H1 (cell line): ENCODE results near the gene SFTPB. TPM values are rescaled to one million over a fixed set of nuclear protein-coding genes. Genes with fewer than 3 reads are reported as not detected.

ENCODE experiments used
- CTCF ChIA-PET: fragments of 300-600 bp; sonication (Branson Sonifier 250); formaldehyde crosslinking; loops from one replicate; lab custom pipeline; 2021; ENCODE audit not compliant: partially characterized antibody; lab: Charles Lee
- POLR2A ChIA-PET: fragments of 300-600 bp; sonication (Branson Sonifier 250); formaldehyde crosslinking; loops from one replicate; lab custom pipeline; 2021; ENCODE audit warnings: inconsistent platforms; ENCODE audit not compliant: partially characterized antibody; lab: Charles Lee
- DNase-seq, 2 experiments: peaks; one replicate each; pipeline versions ENCODE4 v3.0.0 to v3.0.0-alpha.2; 2010 to 2022; ENCODE audit warnings: low spot score in 2 of 2, low read depth in 1 of 2, mixed read lengths in 1 of 2
- FAIRE-seq: peaks from 2 replicates; lab custom pipeline; 2011; peaks lifted over from hg19 to GRCh38; lab: Jason Lieb, UNC
- H2AFZ ChIP-seq: 2 replicates; pipeline ENCODE4 v1.8.1; 2012; ENCODE audit warnings: low read length, inconsistent platforms
- H2AK5ac ChIP-seq: 2 replicates; pipeline ENCODE4 v1.6.1; 2013; ENCODE audit warnings: low read depth, low read length
- H2BK120ac ChIP-seq: replicated peaks from 2 replicates; pipeline ENCODE3; 2013; ENCODE audit warnings: low read depth, low read length, inconsistent platforms
- H2BK12ac ChIP-seq: 2 replicates; pipeline ENCODE4 v1.6.1; 2013; ENCODE audit warnings: low read depth, low read length
- H2BK15ac ChIP-seq: 2 replicates; pipeline ENCODE4 v1.6.1; 2013; ENCODE audit warnings: low read length
- H2BK20ac ChIP-seq: 2 replicates; pipeline ENCODE4 v1.6.1; 2013; ENCODE audit warnings: low read length
- H2BK5ac ChIP-seq: 2 replicates; pipeline ENCODE4 v1.6.1; 2013; ENCODE audit warnings: low read depth, low read length
- H3K14ac ChIP-seq: 2 replicates; pipeline ENCODE4 v1.6.1; 2013; ENCODE audit warnings: inconsistent platforms; ENCODE audit not compliant: insufficient read length
- H3K18ac ChIP-seq: 2 replicates; pipeline ENCODE4 v1.6.1; 2013; ENCODE audit warnings: low read length; ENCODE audit errors: extremely low read depth
- H3K23ac ChIP-seq: 2 replicates; pipeline ENCODE4 v1.6.1; 2013; ENCODE audit warnings: inconsistent platforms; ENCODE audit not compliant: insufficient read length
- H3K23me2 ChIP-seq: 2 replicates; pipeline ENCODE4 v1.6.1; 2013; ENCODE audit warnings: low read depth, low read length
- H3K27ac ChIP-seq: 2 replicates; pipeline ENCODE4 v1.6.1; 2011; ENCODE audit warnings: low read depth, low read length, inconsistent platforms
- H3K27me3 ChIP-seq, 4 experiments: replicated peaks in 1 of 4; 1 replicate in 1 of 4; 2 replicates in 3 of 4; pipeline versions ENCODE4 v1.6.1 to v1.8.1; 2011 to 2013; ENCODE audit warnings: low read length in 3 of 4, mild to moderate bottlenecking in 3 of 4, inconsistent platforms in 2 of 4, mixed read lengths in 2 of 4, moderate library complexity in 1 of 4; ENCODE audit not compliant: control insufficient read depth in 3 of 4, insufficient read depth in 3 of 4; ENCODE audit errors: extremely low read depth in 1 of 4
- H3K36me3 ChIP-seq, 4 experiments: 2 replicates each; pipeline versions ENCODE4 v1.6.1 to v1.8.1; 2011 to 2013; ENCODE audit warnings: mild to moderate bottlenecking in 4 of 4, low read length in 3 of 4, moderate library complexity in 2 of 4, control low read depth in 1 of 4, inconsistent platforms in 1 of 4; ENCODE audit not compliant: insufficient read depth in 4 of 4, control insufficient read depth in 2 of 4
- H3K4ac ChIP-seq: replicated peaks from 2 replicates; pipeline ENCODE3; 2013; ENCODE audit warnings: low read length, low read depth, mixed read lengths, inconsistent platforms; ENCODE audit not compliant: insufficient read length
- H3K4me1 ChIP-seq, 4 experiments: replicated peaks in 1 of 4; 1 replicate in 1 of 4; 2 replicates in 3 of 4; pipeline versions ENCODE4 v1.6.1 to v1.8.1; 2011 to 2013; ENCODE audit warnings: low read length in 3 of 4, inconsistent platforms in 2 of 4, mixed read lengths in 1 of 4; ENCODE audit not compliant: insufficient read depth in 4 of 4, control insufficient read depth in 3 of 4
- H3K4me2 ChIP-seq, 2 experiments: 2 replicates each; pipeline versions ENCODE4 v1.6.1 to v1.8.1; 2011 to 2013; ENCODE audit warnings: low read depth in 2 of 2, low read length in 2 of 2, control low read depth in 1 of 2, inconsistent platforms in 1 of 2, mild to moderate bottlenecking in 1 of 2; ENCODE audit not compliant: insufficient read depth in 1 of 2
- H3K4me3 ChIP-seq, 4 experiments: fragments of 200-600, 300-600 bp in 1 of 4; sonication (generic), shearing (Covaris generic), sonication (Bioruptor Twin) in 1 of 4; 2 replicates each; pipeline versions ENCODE4 v1.5.1 to v1.8.1; 2011 to 2016; ENCODE audit warnings: low read length in 4 of 4, low read depth in 3 of 4, control low read depth in 2 of 4, inconsistent platforms in 2 of 4, mild to moderate bottlenecking in 2 of 4, mixed read lengths in 1 of 4, moderate library complexity in 1 of 4; ENCODE audit not compliant: insufficient read depth in 2 of 4; ENCODE audit errors: extremely low read depth in 1 of 4
- H3K56ac ChIP-seq: replicated peaks from 2 replicates; pipeline ENCODE3; 2013; ENCODE audit warnings: low read depth, mild to moderate bottlenecking, mixed read lengths, low read length, inconsistent platforms; ENCODE audit not compliant: insufficient read length
- H3K79me1 ChIP-seq: 2 replicates; pipeline ENCODE4 v1.6.1; 2013; ENCODE audit warnings: low read depth, low read length, control low read depth
- H3K79me2 ChIP-seq, 2 experiments: 2 replicates each; pipeline versions ENCODE4 v1.6.1 to v1.8.1; 2012 to 2013; ENCODE audit warnings: low read length in 2 of 2, mild to moderate bottlenecking in 2 of 2, inconsistent platforms in 1 of 2; ENCODE audit not compliant: insufficient read depth in 2 of 2, control insufficient read depth in 1 of 2
- H3K9ac ChIP-seq, 4 experiments: replicated peaks in 1 of 4; 1 replicate in 1 of 4; 2 replicates in 3 of 4; pipeline versions ENCODE4 v1.6.1 to v1.8.1; 2011 to 2013; ENCODE audit warnings: low read depth in 3 of 4, low read length in 3 of 4, control low read depth in 2 of 4, mild to moderate bottlenecking in 2 of 4, moderate library complexity in 2 of 4, inconsistent platforms in 1 of 4; ENCODE audit errors: extremely low read depth in 1 of 4
- H3K9me3 ChIP-seq, 2 experiments: 2 replicates each; pipeline versions ENCODE4 v1.6.1 to v1.8.1; 2012 to 2013; ENCODE audit warnings: mild to moderate bottlenecking in 2 of 2, moderate library complexity in 2 of 2, control low read depth in 1 of 2, inconsistent platforms in 1 of 2, low read depth in 1 of 2, low read length in 1 of 2, mixed read lengths in 1 of 2; ENCODE audit not compliant: insufficient read depth in 2 of 2
- H4K20me1 ChIP-seq, 2 experiments: replicated peaks in 1 of 2; 2 replicates each; pipeline versions ENCODE3 to v1.8.1; 2011 to 2013; ENCODE audit warnings: inconsistent platforms in 2 of 2, low read length in 2 of 2, mild to moderate bottlenecking in 1 of 2; ENCODE audit not compliant: insufficient read depth in 2 of 2, control insufficient read depth in 1 of 2
- H4K5ac ChIP-seq: 2 replicates; pipeline ENCODE4 v1.6.1; 2013; ENCODE audit warnings: low read length, low read depth, mixed read lengths, inconsistent platforms; ENCODE audit not compliant: insufficient read length
- H4K8ac ChIP-seq: 2 replicates; pipeline ENCODE4 v1.8.0; 2013; ENCODE audit warnings: mild to moderate bottlenecking, moderate library complexity, low read length, inconsistent platforms; ENCODE audit not compliant: insufficient read depth; ENCODE audit errors: extremely low read depth
- H4K91ac ChIP-seq: replicated peaks from 2 replicates; pipeline ENCODE3; 2013; ENCODE audit warnings: low read length, mixed read lengths, inconsistent platforms; ENCODE audit not compliant: insufficient read length
- ATF2 ChIP-seq: IDR thresholded peaks from 2 replicates; pipeline ENCODE4 v1.6.1; 2012; ENCODE audit warnings: low read length, inconsistent platforms
- POU5F1 ChIP-seq: IDR thresholded peaks from 2 replicates; pipeline ENCODE4 v1.6.1; 2011; ENCODE audit warnings: low read depth, mild to moderate bottlenecking, low read length, moderate library complexity
- SP4 ChIP-seq: IDR thresholded peaks from 2 replicates; pipeline ENCODE4 v1.6.1; 2012; ENCODE audit warnings: low read length, inconsistent platforms
- WGBS, 2 experiments: shearing (Covaris generic) in 1 of 2; methylation state at CpG; one replicate each; pipeline versions ENCODE4 v1.1.6 to v1.1.7; 2013 to 2015; ENCODE audit warnings: low lambda C conversion rate in 2 of 2, mixed read lengths in 2 of 2, inconsistent platforms in 1 of 2, low coverage in 1 of 2, missing lambda C conversion rate in 1 of 2; ENCODE audit not compliant: insufficient replicate concordance in 2 of 2, insufficient coverage in 1 of 2, insufficient read length in 1 of 2; ENCODE audit errors: extremely low coverage in 1 of 2, missing lambda C conversion rate in 1 of 2; 5-methylcytosine and 5-hydroxymethylcytosine counted together
- polyA plus RNA-seq, 7 experiments: library from polyadenylated mRNA; depleted of rRNA in 3 of 7; stranded (reverse) in 5 of 7; unstranded in 2 of 7; fragments of >200 nt in 5 of 7; fragments of 200-250 nt in 2 of 7; gene quantifications; 1 replicate in 5 of 7; 2 replicates in 1 of 7; 4 replicates in 1 of 7; pipeline versions ENCODE4 v1.2.1 to v1.2.3, GENCODE V29; 2011 to 2013; ENCODE audit warnings: missing spikeins in 2 of 7, mixed read lengths in 2 of 7
- total RNA-seq: library from RNA; stranded (reverse); fragmentation: NEBNext Ultra II Directional; extraction: Animal tissue kit (Norgen Biotek cat#: 25700); gene quantifications from 2 replicates; pipeline ENCODE4 v1.2.1, GENCODE V29; 2021

Gene SFTPB
- total and polyA plus RNA-seq, 2 of the 8 experiments (the other 6 are each of a cell fraction or from before 2014, with no cell fraction given), result not detected

- POLR2A ChIA-PET, result interaction anchor here (1.5 to 7.9 kb wide), 3 partner anchors 11 to 75 kb away, joined by 3 to 95 read pairs (median 4); partner anchors contain the start of genes MAT2A and TMEM150A
Observed at GRCh38 chr2:85613717-85614515, 54.1 kb downstream of the SFTPB start.

More at GRCh38 chr2:85613717-85614515, 54.1 kb downstream of the SFTPB start:
- H4K8ac ChIP-seq, result no peak overlapping the region
- H3K23ac ChIP-seq, result no peak overlapping the region
- H3K4me3 ChIP-seq, result no peak overlapping the region
- H2BK12ac ChIP-seq, result no peak overlapping the region
- no peaks in the 10 kb centered on the region for H3K27me3 ChIP-seq
- WGBS, 2 experiments, result 92% methylated on average over 10 of the region's 10 CpGs; no CpG with 5 or more reads in 1 of the 2 experiments
- H3K79me1 ChIP-seq, result peaks cover 5% of the 10 kb centered on the region
- H3K4ac ChIP-seq, result no peak overlapping the region
- H2BK120ac ChIP-seq, result no peak overlapping the region
- no peaks in the 10 kb centered on the region for H3K9me3 ChIP-seq
- H3K79me2 ChIP-seq, result peaks cover 11 to 35% of the 10 kb centered on the region in 2 experiments
- H2AK5ac ChIP-seq, result no peak overlapping the region
- no peak overlapping the region for H3K4me2 ChIP-seq
- CTCF ChIA-PET, result interaction anchor here (0.5 to 1.9 kb wide), 3 partner anchors 11 to 27 kb away, joined by 3 to 7 read pairs (median 3); no protein-coding TSS in a partner anchor
- no peak for TF ChIP-seq ATF2
- TF ChIP-seq SP4, result no peak
- TF ChIP-seq POU5F1, result no peak
- TF ChIP-seq, all 59 proteins: peak for 0
- Histone ChIP-seq H2AFZ (no peak overlapping the region), H2BK20ac (no peak overlapping the region), H3K9ac (no peak overlapping the region), H3K56ac (no peak overlapping the region), H3K23me2 (peaks cover 4% of the 10 kb centered on the region; the same call in 1 of the 2 replicates), H2BK15ac (no peak overlapping the region), H3K18ac (no peak overlapping the region), H3K36me3 (peaks cover 3 to 13% (median 7%) of the 10 kb centered on the region in 4 experiments; a peak in 5 of 8 replicates), H3K27ac (no peak overlapping the region), H4K20me1 (peaks cover 0 to 16% of the 10 kb centered on the region in 2 experiments), H4K91ac (no peak overlapping the region), H4K5ac (no peak overlapping the region), H3K14ac (no peak overlapping the region), H2BK5ac (no peak overlapping the region), H3K4me1 (peaks cover 0 to 5% (median 2%) of the 10 kb centered on the region in 4 experiments; a peak in 4 of 7 replicates)
- FAIRE-seq (no peak), DNase-seq (no peak)
